ENCODE data around the gene CAND2.
A peak's percentile ranks its signal among the peaks of the same experiment; 100 is the strongest.

CAND2 gene

DNA sequence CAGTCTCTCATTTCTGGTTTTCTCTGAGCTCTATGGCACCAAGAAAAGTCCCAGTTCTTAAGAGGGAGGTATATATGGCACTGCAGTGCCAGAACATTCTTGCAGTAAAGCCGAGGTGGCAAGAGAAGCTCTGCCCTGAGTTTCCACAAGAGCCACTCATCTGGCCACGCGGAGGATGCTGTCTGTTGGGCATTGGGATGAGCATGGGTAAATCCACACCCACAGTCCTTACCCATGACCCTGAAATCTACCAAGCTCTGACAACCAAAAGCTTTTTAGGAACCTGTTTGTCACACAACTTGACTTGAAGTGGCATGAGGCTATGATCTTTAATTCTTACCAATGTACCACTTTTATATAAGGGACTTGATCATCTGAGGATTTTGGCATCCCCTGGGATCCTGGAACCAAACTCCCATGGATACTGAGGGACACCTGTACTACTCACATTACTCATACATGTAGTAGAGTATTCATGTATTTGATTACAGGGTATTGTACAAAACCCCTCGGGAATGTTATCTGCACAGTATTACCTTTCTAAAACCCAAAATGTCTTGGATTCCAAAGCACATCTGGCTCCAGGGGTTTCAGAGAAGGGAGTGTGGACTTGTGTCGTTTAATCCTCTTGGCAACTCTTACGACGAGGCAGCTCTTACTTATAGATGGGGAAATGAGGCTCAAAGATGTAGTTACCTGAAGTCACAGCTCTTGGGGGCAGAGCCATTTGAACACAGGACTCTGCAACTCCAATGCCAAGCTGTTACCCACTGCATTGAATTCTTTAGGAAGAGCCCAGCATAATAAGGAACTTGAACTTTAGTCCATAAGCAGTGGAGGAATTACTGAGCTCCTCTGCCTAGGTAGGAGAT is 36.1 kb downstream of the CAND2 start:
- DNase-seq (ENCODE audit: low read depth) = no peak
- TF ChIP-seq, protein P1, sequence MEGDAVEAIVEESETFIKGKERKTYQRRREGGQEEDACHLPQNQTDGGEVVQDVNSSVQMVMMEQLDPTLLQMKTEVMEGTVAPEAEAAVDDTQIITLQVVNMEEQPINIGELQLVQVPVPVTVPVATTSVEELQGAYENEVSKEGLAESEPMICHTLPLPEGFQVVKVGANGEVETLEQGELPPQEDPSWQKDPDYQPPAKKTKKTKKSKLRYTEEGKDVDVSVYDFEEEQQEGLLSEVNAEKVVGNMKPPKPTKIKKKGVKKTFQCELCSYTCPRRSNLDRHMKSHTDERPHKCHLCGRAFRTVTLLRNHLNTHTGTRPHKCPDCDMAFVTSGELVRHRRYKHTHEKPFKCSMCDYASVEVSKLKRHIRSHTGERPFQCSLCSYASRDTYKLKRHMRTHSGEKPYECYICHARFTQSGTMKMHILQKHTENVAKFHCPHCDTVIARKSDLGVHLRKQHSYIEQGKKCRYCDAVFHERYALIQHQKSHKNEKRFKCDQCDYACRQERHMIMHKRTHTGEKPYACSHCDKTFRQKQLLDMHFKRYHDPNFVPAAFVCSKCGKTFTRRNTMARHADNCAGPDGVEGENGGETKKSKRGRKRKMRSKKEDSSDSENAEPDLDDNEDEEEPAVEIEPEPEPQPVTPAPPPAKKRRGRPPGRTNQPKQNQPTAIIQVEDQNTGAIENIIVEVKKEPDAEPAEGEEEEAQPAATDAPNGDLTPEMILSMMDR (IDR thresholded peaks at IDR 0.05; ENCODE audit: control insufficient read depth, extremely low read depth, insufficient read depth) = no peak
- H3K4me3 ChIP-seq (ENCODE audit: low read depth, low read length) = no peak overlapping the region

DNA sequence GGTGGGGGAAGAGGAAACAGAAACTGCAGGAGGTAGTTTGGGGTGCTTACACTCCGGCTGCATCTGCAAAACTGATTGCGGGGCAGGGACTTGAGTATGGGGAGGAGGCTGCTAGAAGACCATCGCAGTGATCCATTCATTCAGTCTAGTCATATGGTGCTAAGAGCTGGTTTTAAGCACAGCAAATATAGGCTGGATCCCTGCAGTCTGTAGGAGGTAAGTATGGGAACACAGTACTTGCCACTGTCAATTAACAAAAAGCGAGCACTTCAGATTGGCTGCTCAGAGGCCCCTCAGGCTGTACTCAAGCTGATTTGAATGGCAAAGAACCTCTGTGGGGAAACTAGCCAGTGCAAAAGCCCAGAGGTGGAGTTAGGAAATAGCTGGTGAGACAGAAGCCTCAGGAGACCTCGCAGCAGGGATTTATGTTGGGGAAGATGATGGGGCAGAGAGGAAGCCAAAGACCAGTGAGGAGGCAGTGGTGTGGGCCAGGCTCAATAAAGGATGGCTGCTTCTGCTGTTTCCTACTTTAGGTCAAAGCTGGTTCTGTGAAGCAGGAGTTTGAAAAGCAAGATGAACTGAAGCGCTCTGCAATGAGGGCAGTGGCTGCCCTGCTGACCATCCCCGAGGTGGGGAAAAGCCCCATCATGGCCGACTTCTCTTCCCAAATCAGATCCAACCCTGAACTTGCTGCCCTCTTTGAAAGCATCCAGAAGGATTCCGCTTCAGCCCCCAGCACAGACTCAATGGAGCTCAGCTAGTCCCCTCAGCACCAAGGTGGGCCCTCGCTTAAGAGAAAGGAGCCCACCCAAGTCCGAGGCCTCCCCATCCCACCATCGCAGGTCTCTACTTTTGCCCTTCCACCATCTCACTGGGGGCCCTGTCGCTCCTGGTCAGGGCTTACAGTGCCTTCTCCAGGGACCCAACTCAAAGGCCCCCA is 37.0 kb downstream of the CAND2 start:
- no peak overlapping the region for H3K4me3 ChIP-seq (ENCODE audit: low read depth, low read length)
- TF ChIP-seq, protein P1 (IDR thresholded peaks at IDR 0.05; ENCODE audit: control insufficient read depth, extremely low read depth, insufficient read depth) = no peak
- DNase-seq (ENCODE audit: low read depth) = no peak

DNA sequence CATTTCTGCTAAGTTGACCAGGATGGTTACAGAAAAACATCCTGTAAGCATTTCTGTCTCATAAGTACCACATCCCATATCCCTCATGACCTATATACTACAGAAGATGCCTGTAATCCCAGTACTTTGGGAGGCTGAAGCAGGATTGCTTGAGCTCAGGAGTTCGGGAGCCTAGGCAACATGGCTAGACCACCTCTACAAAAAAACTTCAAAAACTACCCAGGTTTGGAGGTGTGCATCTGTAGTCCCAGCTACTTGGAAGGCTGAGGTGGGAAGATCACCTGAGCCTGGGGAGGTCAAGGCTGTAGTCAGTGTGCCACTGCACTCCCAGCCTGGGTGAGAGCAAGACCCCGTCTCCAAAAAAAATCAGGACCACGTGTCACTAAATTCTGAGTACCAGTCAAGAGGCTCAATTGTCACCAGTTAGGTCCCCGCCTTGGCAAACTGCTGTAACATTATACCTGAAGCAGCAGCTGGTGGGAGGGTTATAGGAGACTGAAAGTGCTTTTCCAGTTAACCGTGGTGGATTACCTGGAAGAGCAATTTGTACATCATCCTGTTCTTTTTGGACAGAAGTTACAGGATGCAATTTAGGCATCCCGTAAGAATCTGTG is 38.7 kb downstream of the CAND2 start:
- no peak overlapping the region for H3K4me3 ChIP-seq (ENCODE audit: low read depth, low read length)
- no peak for DNase-seq (ENCODE audit: low read depth)
- TF ChIP-seq, protein P1 (IDR thresholded peaks at IDR 0.05; ENCODE audit: control insufficient read depth, extremely low read depth, insufficient read depth) = no peak

DNA sequence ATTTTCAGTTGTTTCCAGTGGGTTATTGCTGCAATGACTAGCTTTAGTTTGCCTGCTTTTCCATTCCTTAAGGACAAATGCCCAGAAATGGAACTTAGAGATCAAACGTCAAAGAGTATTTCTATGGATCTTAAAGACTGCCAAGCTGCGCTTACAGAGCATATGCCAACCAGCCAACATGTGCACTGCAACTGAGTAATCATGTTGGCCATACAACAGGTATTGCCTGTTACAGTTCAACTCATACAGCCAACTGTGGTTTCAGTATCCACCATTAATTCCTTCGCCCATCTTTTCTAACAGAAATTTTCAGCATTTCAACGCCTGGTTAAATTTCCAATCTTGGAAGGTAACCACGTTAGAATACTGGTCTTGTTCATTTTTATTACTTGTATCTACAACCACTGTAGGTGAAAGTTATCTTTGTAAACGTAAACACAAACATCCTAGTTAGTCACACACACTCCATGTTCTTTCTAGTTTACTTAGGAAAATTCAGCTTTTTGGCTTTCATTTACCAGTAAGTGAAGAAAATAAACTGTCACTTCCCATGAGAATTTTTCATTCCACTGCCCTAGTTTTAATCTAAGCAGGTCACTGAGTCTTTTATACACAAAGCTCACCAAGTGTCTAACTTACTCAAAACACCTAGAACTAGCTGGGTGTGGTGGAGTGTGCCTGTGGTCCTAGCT is 41.0 kb downstream of the CAND2 start:
- TF ChIP-seq, protein P1 (IDR thresholded peaks at IDR 0.05; ENCODE audit: control insufficient read depth, extremely low read depth, insufficient read depth) = no peak

DNA sequence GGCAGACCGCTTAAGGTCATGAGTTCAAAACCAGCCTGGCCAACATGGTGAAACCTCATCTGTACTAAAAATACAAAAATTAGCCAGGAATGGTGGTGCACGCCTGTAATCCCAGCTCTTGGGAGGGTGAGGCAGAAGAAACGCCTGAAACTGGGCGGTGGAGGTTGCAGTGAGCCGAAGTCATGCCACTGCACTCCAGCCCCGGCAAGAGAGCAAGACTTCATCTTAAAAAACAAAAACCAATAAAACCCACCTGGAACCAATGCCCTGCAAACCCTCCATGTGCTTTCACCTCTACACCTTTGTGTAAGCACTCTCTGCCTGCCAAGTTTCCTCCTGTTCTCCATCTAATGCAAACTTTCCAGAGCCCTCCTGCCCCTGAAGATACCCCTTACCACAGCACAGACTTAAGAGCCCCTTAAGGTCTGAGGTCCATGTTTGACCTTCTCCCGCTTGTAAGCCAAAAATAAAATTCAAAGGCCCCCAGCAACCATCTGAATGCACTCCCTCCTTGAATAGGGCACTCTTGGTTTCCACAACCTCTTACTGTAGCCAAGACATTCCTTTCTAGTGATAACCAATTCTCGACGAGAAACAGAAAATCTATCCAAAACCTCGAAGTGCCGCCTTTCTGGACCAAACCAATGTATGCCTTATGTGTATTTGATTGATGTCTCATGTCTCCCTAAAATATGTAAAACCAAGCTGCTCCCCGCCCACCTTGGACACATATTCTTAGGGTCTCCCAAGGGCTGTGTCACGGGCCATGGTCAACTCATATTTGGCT is 41.9 kb downstream of the CAND2 start:
- peak overlapping the region; percentile 99 for H3K4me3 ChIP-seq (ENCODE audit: low read depth, low read length)
- no peak for DNase-seq (ENCODE audit: low read depth)
- TF ChIP-seq, protein P1 (IDR thresholded peaks at IDR 0.05; ENCODE audit: control insufficient read depth, extremely low read depth, insufficient read depth) = no peak

More for the DNA sequence above, 41.0 kb downstream of the CAND2 start:
- H3K4me3 ChIP-seq (ENCODE audit: low read depth, low read length) = peak overlapping the region; percentile 99
- DNase-seq (ENCODE audit: low read depth) = peak; percentile 71

Measured in LNCaP clone FGC (cell line).